Peyer's patch (tissue), 4 donors: ENCODE data around the gene PRDM5.

Experiments
- POLR2A ChIP-seq, 2 donors: fragments of 450-650 bp; IDR thresholded peaks; one replicate each; pipeline ENCODE4 v1.5.1; 2017; ENCODE audit warnings: antibody characterized with exemption in 2 of 2, mild to moderate bottlenecking in 2 of 2, moderate library complexity in 2 of 2
- TF ChIP-seq, protein P1 (sequence below), 6 experiments: fragments of 450-650 bp in 4 of 6; fragments of 200-600 bp in 2 of 6; sonication (generic) in 1 of 6; IDR thresholded peaks; one replicate each; pipeline ENCODE4 v1.5.1; 2017 to 2019; ENCODE audit warnings: antibody characterized with exemption in 6 of 6, mild to moderate bottlenecking in 3 of 6, moderate library complexity in 1 of 6

DNA sequence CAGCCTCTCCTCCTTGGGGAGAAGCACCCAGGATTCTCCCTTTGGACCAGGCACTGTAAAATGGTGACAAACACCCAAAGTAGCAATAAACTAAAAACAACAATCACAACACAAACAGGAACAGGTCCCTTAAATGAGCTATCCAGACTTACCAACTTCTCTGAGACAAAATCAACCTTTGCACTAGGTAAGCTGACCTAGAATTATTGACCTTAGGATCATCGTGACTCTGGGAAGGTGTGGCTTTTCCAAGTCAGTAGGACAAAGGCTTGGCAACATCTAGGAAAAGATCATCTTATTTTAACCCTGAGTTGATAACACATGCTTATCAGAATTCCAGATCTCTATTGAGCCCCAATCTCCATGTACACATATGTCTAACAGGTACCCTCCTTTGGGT lies 166.7 kb downstream of the PRDM5 start:
- no peak for TF ChIP-seq POLR2A (IDR thresholded peaks at IDR 0.05)
- TF ChIP-seq, protein P1, sequence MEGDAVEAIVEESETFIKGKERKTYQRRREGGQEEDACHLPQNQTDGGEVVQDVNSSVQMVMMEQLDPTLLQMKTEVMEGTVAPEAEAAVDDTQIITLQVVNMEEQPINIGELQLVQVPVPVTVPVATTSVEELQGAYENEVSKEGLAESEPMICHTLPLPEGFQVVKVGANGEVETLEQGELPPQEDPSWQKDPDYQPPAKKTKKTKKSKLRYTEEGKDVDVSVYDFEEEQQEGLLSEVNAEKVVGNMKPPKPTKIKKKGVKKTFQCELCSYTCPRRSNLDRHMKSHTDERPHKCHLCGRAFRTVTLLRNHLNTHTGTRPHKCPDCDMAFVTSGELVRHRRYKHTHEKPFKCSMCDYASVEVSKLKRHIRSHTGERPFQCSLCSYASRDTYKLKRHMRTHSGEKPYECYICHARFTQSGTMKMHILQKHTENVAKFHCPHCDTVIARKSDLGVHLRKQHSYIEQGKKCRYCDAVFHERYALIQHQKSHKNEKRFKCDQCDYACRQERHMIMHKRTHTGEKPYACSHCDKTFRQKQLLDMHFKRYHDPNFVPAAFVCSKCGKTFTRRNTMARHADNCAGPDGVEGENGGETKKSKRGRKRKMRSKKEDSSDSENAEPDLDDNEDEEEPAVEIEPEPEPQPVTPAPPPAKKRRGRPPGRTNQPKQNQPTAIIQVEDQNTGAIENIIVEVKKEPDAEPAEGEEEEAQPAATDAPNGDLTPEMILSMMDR (IDR thresholded peaks at IDR 0.05) = no peak
